Activated naive CD4-positive, alpha-beta T cell treated with anti-CD3 and anti-CD28 coated beads, Interleukin-2, amount 10 ng/mL, durations not matched to agents 7 days and 5 days (primary cell): ENCODE results near the gene BCL11A.

ENCODE experiments used
- CTCF ChIA-PET: fragments of 350-600 bp; sonication (Branson Sonifier 250); formaldehyde crosslinking; loops from one replicate; lab custom pipeline; 2021; ENCODE audit warnings: antibody characterized with exemption; lab: Charles Lee
- DNase-seq: peaks from one replicate; pipeline ENCODE4 v3.0.0-alpha.2; 2020
- H3K27ac Mint-ChIP-seq: one replicate; pipeline ENCODE4 v1.8.0; 2021; ENCODE audit warnings: mild to moderate bottlenecking, moderate library complexity, mixed read lengths
- H3K27me3 Mint-ChIP-seq: one replicate; pipeline ENCODE4 v1.8.0; 2021; ENCODE audit warnings: mild to moderate bottlenecking, mixed read lengths
- H3K36me3 Mint-ChIP-seq: one replicate; pipeline ENCODE4 v1.8.0; 2021; ENCODE audit warnings: mixed read lengths
- H3K4me1 Mint-ChIP-seq: one replicate; pipeline ENCODE4 v1.8.0; 2021; ENCODE audit warnings: mixed read lengths
- H3K4me3 Mint-ChIP-seq: one replicate; pipeline ENCODE4 v1.8.0; 2021; ENCODE audit warnings: mild to moderate bottlenecking, moderate library complexity, mixed read lengths
- H3K9me3 Mint-ChIP-seq: one replicate; pipeline ENCODE4 v1.8.0; 2021; ENCODE audit warnings: mixed read lengths

BCL11A gene

DNA sequence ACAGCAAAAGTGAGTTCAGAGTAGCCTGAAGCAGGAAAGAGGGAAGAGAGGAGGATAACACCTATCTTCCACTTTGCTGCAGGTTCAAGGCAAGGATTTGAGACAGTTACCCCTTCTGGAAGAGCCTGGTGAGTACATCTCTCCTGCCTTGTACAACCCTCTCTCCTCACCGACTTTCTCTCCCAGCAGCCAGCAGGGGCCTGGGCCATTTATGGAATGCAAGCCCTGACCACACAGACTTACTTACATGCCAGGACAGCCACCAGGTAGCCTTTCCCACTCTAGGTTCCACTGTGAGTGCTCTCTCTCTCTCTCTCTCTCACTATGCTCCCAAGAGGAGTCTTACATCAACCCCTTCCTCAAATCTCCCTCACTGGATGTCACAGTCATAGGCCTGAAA lies 57.0 kb downstream of the BCL11A start:
- Mint-ChIP-seq H3K27me3 (peaks cover 9% of the 10 kb centered on the region), H3K4me3 (no peak overlapping the region), H3K9me3 (no peaks in the 10 kb centered on the region), H3K27ac (no peak overlapping the region), H3K4me1 (peaks cover 3% of the 10 kb centered on the region), H3K36me3 (no peaks in the 10 kb centered on the region)
- CTCF ChIA-PET: interaction anchor here (1.3 kb wide), 1 partner anchor 85 kb away, joined by 4 read pairs; no protein-coding TSS in a partner anchor
- no peak for DNase-seq

GRCh38 chr2:60495041-60495625 lies 58.3 kb downstream of the BCL11A start:
- Mint-ChIP-seq H3K9me3 (no peaks in the 10 kb centered on the region), H3K27ac (no peak overlapping the region), H3K4me1 (peaks cover 3% of the 10 kb centered on the region), H3K27me3 (peaks cover 8% of the 10 kb centered on the region), H3K36me3 (no peaks in the 10 kb centered on the region), H3K4me3 (no peak overlapping the region)
- CTCF ChIA-PET: interaction anchor here (1.1 kb wide), 1 partner anchor 12 kb away, joined by 3 read pairs; no protein-coding TSS in a partner anchor
- DNase-seq: no peak

GRCh38 chr2:60493804-60494387 lies 59.6 kb downstream of the BCL11A start:
- CTCF ChIA-PET: interaction anchor here (1.1 kb wide), 1 partner anchor 10 kb away, joined by 3 read pairs; no protein-coding TSS in a partner anchor
- Mint-ChIP-seq H3K27me3 (peaks cover 4% of the 10 kb centered on the region), H3K36me3 (no peaks in the 10 kb centered on the region)

DNA sequence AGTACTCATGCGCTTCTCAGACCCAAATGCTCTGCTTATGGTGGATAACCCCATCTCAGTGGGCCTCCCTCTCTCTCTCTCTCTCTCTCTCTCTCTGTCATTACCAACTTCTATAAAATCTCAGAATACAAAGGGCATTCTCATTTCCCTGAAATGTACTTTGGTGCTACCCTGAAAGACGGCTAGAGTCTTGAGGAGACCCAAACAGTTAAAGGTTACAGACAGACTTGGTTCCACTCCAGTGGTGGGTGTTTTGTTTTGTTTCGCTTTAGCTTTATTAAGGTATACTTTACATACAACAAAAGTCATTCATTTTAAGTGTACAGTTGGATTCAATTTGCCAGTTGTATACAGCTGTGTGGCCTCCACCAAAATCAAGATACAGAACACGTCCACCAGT lies 60.9 kb downstream of the BCL11A start:
- Mint-ChIP-seq H3K27ac (no peak overlapping the region), H3K4me1 (no peaks in the 10 kb centered on the region), H3K4me3 (no peak overlapping the region), H3K36me3 (no peaks in the 10 kb centered on the region), H3K27me3 (peaks cover 4% of the 10 kb centered on the region), H3K9me3 (no peaks in the 10 kb centered on the region)
- no peak for DNase-seq
- CTCF ChIA-PET: no interaction called here

More at GRCh38 chr2:60493804-60494387, 59.6 kb downstream of the BCL11A start:
- DNase-seq: no peak
- Mint-ChIP-seq H3K4me1 (peaks cover 3% of the 10 kb centered on the region), H3K27ac (no peak overlapping the region), H3K4me3 (no peak overlapping the region), H3K9me3 (no peaks in the 10 kb centered on the region)

DNA sequence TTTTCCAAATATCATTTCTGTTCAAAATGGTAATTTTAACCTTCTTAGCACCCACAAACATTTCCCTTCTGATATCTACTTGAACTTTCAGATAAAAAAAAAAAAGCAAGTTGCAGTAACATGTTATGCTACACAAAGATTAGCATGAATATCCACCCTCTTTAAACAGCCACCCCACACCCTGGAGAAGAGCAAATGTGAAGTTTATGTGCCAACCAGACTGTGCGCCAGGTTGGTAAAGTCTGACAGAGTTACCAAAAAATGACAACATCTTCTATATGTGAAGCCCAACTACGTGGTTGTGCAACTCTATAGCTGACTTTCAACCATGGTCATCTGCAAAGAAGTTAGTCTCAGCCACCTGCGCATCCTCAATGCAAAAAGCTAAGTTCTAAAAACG lies 62.6 kb downstream of the BCL11A start:
- Mint-ChIP-seq H3K4me1 (no peaks in the 10 kb centered on the region), H3K27ac (no peak overlapping the region), H3K9me3 (no peaks in the 10 kb centered on the region), H3K27me3 (peaks cover 6% of the 10 kb centered on the region), H3K4me3 (no peak overlapping the region), H3K36me3 (no peaks in the 10 kb centered on the region)
- CTCF ChIA-PET: no interaction called here
- no peak for DNase-seq

GRCh38 chr2:60490441-60490840 lies 63.0 kb downstream of the BCL11A start:
- Mint-ChIP-seq H3K4me3 (no peak overlapping the region), H3K9me3 (no peaks in the 10 kb centered on the region), H3K27ac (no peak overlapping the region), H3K4me1 (no peaks in the 10 kb centered on the region), H3K27me3 (peaks cover 10% of the 10 kb centered on the region), H3K36me3 (no peaks in the 10 kb centered on the region)
- CTCF ChIA-PET: no interaction called here
- DNase-seq: no peak

- Mint-ChIP-seq H3K27ac (no peak overlapping the region), H3K4me3 (no peak overlapping the region), H3K36me3 (no peaks in the 10 kb centered on the region), H3K4me1 (no peaks in the 10 kb centered on the region), H3K9me3 (no peaks in the 10 kb centered on the region), H3K27me3 (peaks cover 18% of the 10 kb centered on the region)
- DNase-seq: no peak
- CTCF ChIA-PET: no interaction called here
Measured at GRCh38 chr2:60489289-60489688, 64.2 kb downstream of the BCL11A start.

- Mint-ChIP-seq H3K27me3 (peaks cover 23% of the 10 kb centered on the region), H3K27ac (no peak overlapping the region), H3K9me3 (no peaks in the 10 kb centered on the region), H3K4me3 (no peak overlapping the region), H3K36me3 (no peaks in the 10 kb centered on the region), H3K4me1 (no peaks in the 10 kb centered on the region)
- CTCF ChIA-PET: no interaction called here
- no peak for DNase-seq
Measured at GRCh38 chr2:60488291-60488690, 65.2 kb downstream of the BCL11A start.

GRCh38 chr2:60487174-60487573 lies 66.3 kb downstream of the BCL11A start:
- Mint-ChIP-seq H3K27me3 (peaks cover 27% of the 10 kb centered on the region), H3K4me1 (no peaks in the 10 kb centered on the region), H3K9me3 (no peaks in the 10 kb centered on the region), H3K36me3 (no peaks in the 10 kb centered on the region), H3K27ac (no peak overlapping the region), H3K4me3 (no peak overlapping the region)
- CTCF ChIA-PET: interaction anchor here (0.5 kb wide), 1 partner anchor 164 kb away, joined by 3 read pairs; no protein-coding TSS in a partner anchor
- no peak for DNase-seq

DNA sequence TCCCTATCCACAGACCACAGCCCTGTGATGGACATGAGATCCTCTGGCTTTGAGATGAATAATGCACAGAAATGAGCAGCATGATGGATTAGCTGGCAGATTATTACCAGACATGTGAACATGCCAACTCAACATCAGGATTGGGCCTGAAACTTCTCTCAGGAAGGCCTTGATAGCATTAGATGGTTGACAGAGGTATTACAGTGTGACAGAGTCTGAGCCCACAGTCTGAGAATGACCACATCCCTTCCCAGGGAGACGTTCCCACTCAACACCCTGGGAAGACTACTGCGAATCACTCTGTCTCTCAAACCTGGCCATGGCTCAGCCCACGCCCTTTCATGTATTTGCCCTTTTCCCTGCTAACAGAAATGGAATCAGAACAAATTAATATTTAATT lies 66.9 kb downstream of the BCL11A start:
- CTCF ChIA-PET: interaction anchor here (0.5 kb wide), 1 partner anchor 163 kb away, joined by 3 read pairs; no protein-coding TSS in a partner anchor
- Mint-ChIP-seq H3K4me1 (no peaks in the 10 kb centered on the region), H3K4me3 (no peak overlapping the region), H3K9me3 (no peaks in the 10 kb centered on the region), H3K36me3 (no peaks in the 10 kb centered on the region), H3K27ac (no peak overlapping the region), H3K27me3 (peaks cover 34% of the 10 kb centered on the region)
- no peak for DNase-seq

DNA sequence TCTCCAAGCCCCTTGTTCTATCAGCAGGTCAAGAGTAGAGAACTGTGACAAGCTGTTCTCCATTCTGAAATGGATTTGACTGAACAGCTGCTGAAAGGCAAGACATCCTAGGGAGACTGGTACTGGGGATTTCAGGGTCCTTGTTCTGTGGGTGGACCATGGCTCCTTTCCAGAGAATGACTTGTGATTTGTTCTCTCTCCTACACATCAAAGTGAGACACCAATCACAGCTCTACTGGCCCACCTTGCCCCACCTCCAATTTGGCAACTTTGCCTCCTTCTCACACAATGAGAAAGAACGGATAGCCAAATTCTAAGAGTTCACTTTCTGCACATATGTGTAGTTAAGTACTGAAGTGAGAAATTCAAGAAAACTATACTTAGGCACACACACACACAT lies 67.4 kb downstream of the BCL11A start:
- H3K4me3 Mint-ChIP-seq: no peak overlapping the region
- H3K4me1 Mint-ChIP-seq: no peaks in the 10 kb centered on the region
- peaks cover 38% of the 10 kb centered on the region for H3K27me3 Mint-ChIP-seq
- CTCF ChIA-PET: no interaction called here
- H3K27ac Mint-ChIP-seq: no peak overlapping the region
- no peaks in the 10 kb centered on the region for H3K9me3 Mint-ChIP-seq
- no peak for DNase-seq
- no peaks in the 10 kb centered on the region for H3K36me3 Mint-ChIP-seq

DNA sequence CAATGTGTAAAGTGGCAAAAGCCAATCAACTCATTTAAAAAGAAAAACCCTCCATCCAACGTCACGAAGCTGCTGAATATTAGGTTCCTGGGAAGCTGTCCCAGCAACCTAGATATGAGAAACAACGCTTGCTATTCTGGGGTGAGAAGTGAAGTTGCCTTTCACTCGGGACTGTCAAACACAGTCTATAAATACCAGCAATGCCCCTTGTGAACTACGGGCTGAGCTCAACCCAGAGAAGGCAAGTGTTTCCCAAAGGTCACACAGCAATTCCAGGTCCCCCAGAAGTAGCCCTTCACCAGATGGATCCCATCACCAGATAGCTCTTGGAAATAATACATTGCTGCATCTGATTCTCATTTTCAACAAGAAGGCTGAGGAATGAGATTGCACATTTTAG lies 67.9 kb downstream of the BCL11A start:
- H3K9me3 Mint-ChIP-seq: no peaks in the 10 kb centered on the region
- H3K36me3 Mint-ChIP-seq: no peaks in the 10 kb centered on the region
- H3K4me3 Mint-ChIP-seq: no peak overlapping the region
- H3K27ac Mint-ChIP-seq: no peak overlapping the region
- DNase-seq: no peak
- CTCF ChIA-PET: no interaction called here
- H3K4me1 Mint-ChIP-seq: no peaks in the 10 kb centered on the region
- peaks cover 41% of the 10 kb centered on the region for H3K27me3 Mint-ChIP-seq

DNA sequence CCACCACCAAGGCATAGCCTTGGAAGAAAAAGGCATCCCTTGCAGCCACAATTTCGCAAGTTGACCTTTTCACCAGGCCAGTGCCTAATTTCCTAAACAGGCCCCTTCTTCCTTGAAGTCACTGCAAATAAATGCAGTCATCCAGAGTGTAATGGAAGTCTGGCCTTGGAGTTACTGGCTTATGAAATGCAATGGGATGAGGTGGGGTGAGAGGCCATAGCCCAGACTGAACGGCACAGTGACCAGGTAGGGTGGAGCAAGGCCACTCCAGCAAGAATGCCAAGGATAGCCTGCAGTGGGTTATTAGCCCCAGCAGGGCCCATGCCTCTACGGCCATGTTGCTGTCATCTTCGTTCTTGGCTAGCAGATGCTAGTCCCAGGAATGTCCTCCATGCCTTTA lies 68.4 kb downstream of the BCL11A start:
- Mint-ChIP-seq H3K27me3 (peaks cover 41% of the 10 kb centered on the region), H3K27ac (no peak overlapping the region), H3K4me1 (no peaks in the 10 kb centered on the region), H3K4me3 (no peak overlapping the region), H3K36me3 (no peaks in the 10 kb centered on the region), H3K9me3 (no peaks in the 10 kb centered on the region)
- DNase-seq: no peak
- CTCF ChIA-PET: no interaction called here

GRCh38 chr2:60484133-60484645 lies 69.3 kb downstream of the BCL11A start:
- CTCF ChIA-PET: interaction anchor here (1.0 kb wide), 1 partner anchor 10 kb away, joined by 3 read pairs; no protein-coding TSS in a partner anchor
- no peaks in the 10 kb centered on the region for H3K36me3 Mint-ChIP-seq
- H3K4me1 Mint-ChIP-seq: no peaks in the 10 kb centered on the region
- H3K4me3 Mint-ChIP-seq: no peak overlapping the region
- H3K27ac Mint-ChIP-seq: peak overlapping the region; percentile 39
- peaks cover 41% of the 10 kb centered on the region for H3K27me3 Mint-ChIP-seq
- no peak for DNase-seq
- H3K9me3 Mint-ChIP-seq: no peaks in the 10 kb centered on the region

DNA sequence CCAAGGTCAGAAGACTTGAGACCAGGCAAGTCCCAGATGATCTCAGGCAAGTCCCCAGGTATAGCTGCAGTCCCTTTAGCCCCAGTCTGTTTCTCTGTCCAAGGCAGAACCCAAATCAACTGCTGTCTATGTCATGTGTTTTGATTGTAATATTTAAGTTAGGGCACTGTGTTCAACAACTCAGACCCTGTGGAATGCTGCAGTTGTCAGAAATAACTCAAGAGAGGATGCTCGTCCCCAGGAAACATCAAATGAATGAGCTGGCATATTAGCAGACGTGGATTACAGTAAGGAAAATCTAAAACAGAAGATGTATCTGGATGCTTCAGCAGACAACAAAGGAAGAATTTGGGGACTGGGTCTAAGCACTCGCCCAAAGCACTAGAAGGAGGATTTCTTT lies 70.1 kb downstream of the BCL11A start:
- DNase-seq: no peak
- CTCF ChIA-PET: interaction anchor here (1.0 kb wide), 1 partner anchor 11 kb away, joined by 3 read pairs; no protein-coding TSS in a partner anchor
- Mint-ChIP-seq H3K4me3 (no peak overlapping the region), H3K36me3 (no peaks in the 10 kb centered on the region), H3K9me3 (no peaks in the 10 kb centered on the region), H3K4me1 (no peaks in the 10 kb centered on the region), H3K27ac (no peak overlapping the region), H3K27me3 (peaks cover 41% of the 10 kb centered on the region)
